ENCODE measurements around the gene MSI2. TPM values are rescaled to one million over a fixed set of nuclear protein-coding genes. Genes with fewer than 3 reads are reported as not detected.

Gene MSI2
- total RNA-seq, 1 donor from 2014 or later, result 16.8 TPM

- no peak for DNase-seq
Observed at GRCh38 chr17:57420734-57421717, 164.7 kb downstream of the MSI2 start.

- peak; percentile 33 for DNase-seq
Observed at GRCh38 chr17:57422574-57423164, 166.3 kb downstream of the MSI2 start.

- no peak for DNase-seq
Observed at GRCh38 chr17:57423541-57423940, 167.2 kb downstream of the MSI2 start.

- DNase-seq, result no peak
Observed at GRCh38 chr17:57424273-57424672, 167.9 kb downstream of the MSI2 start.

GRCh38 chr17:57424777-57425188 is 168.5 kb downstream of the MSI2 start:
- DNase-seq, result peak; percentile 79

- DNase-seq, result peak; percentile 13
Observed at GRCh38 chr17:57425431-57425830, 169.1 kb downstream of the MSI2 start.

- DNase-seq, result no peak
Observed at GRCh38 chr17:57425903-57426880, 169.9 kb downstream of the MSI2 start.

GRCh38 chr17:57429966-57430365 is 173.6 kb downstream of the MSI2 start:
- no peak for DNase-seq

GRCh38 chr17:57431415-57431814 is 175.1 kb downstream of the MSI2 start:
- no peak for DNase-seq

- DNase-seq, result peak; percentile 16
Observed at GRCh38 chr17:57432507-57433277, 176.4 kb downstream of the MSI2 start.

GRCh38 chr17:57433452-57433851 is 177.1 kb downstream of the MSI2 start:
- DNase-seq, result no peak

- no peak for DNase-seq
Observed at GRCh38 chr17:57434361-57434760, 178.0 kb downstream of the MSI2 start.

GRCh38 chr17:57436565-57436964 is 180.2 kb downstream of the MSI2 start:
- no peak for DNase-seq

- no peak for DNase-seq
Observed at GRCh38 chr17:57438066-57438731, 181.9 kb downstream of the MSI2 start.

- no peak for DNase-seq
Observed at GRCh38 chr17:57439651-57440050, 183.3 kb downstream of the MSI2 start.

GRCh38 chr17:57440522-57441269 is 184.4 kb downstream of the MSI2 start:
- peak; percentile 89 for DNase-seq

- no peak for DNase-seq
Observed at GRCh38 chr17:57441270-57441600, 184.9 kb downstream of the MSI2 start.

- no peak for DNase-seq
Observed at GRCh38 chr17:57442401-57442823, 186.1 kb downstream of the MSI2 start.

- peak; percentile 77 for DNase-seq
Observed at GRCh38 chr17:57442914-57443571, 186.7 kb downstream of the MSI2 start.

- no peak for DNase-seq
Observed at GRCh38 chr17:57443781-57444180, 187.5 kb downstream of the MSI2 start.

Measured in dermis blood vessel endothelial cell (primary cell).